ENCODE data around the gene ALKBH6.
A peak's percentile ranks its signal among the peaks of the same experiment; 100 is the strongest.

GRCh38 chr19:35975608-35976214 lies 38.3 kb downstream of the ALKBH6 start:
- TF ChIP-seq CTCF (CRISPR knock-in tag; IDR thresholded peaks at IDR 0.05) (no peak), JUN (CRISPR knock-in tag; IDR thresholded peaks at IDR 0.05) (no peak), MAFF (IDR thresholded peaks at IDR 0.05; ENCODE audit: low read depth, low read length) (no peak), DRAP1 (CRISPR knock-in tag; IDR thresholded peaks at IDR 0.05) (no peak), NR2C2 (CRISPR knock-in tag; IDR thresholded peaks at IDR 0.05; ENCODE audit: borderline replicate concordance) (no peak), MIER2 (CRISPR knock-in tag; IDR thresholded peaks at IDR 0.05) (peak; percentile 95), ZNF205 (CRISPR knock-in tag; IDR thresholded peaks at IDR 0.05) (no peak), NBN (conservative IDR thresholded peaks at IDR 0.05) (no peak), MXD1 (CRISPR knock-in tag; IDR thresholded peaks at IDR 0.05) (no peak), TOE1 (CRISPR knock-in tag; IDR thresholded peaks at IDR 0.05) (no peak), ATF7 (IDR thresholded peaks at IDR 0.05) (no peak), ATF7 (CRISPR knock-in tag; IDR thresholded peaks at IDR 0.05) (no peak), MXD4 (CRISPR knock-in tag; IDR thresholded peaks at IDR 0.05) (no peak), NFYB (CRISPR knock-in tag; IDR thresholded peaks at IDR 0.05) (no peak)

Measured in HepG2 (cell line).